Keratinocyte (primary cell): ENCODE data around the gene ZFP42. TPM values are rescaled to one million over a fixed set of nuclear protein-coding genes. Genes with fewer than 3 reads are reported as not detected.
A peak's percentile ranks its signal among the peaks of the same experiment; 100 is the strongest.

Experiments
- DNase-seq: peaks from one replicate; pipeline ENCODE4 v3.0.0-alpha.2; 2011; ENCODE audit warnings: low read depth, missing footprints, low spot score
- FAIRE-seq: peaks from 2 replicates; lab custom pipeline; 2011; peaks lifted over from hg19 to GRCh38; lab: Jason Lieb, UNC
- H2AFZ ChIP-seq: 2 replicates; pipeline ENCODE4 v1.6.0; 2012; ENCODE audit warnings: low read length, control low read depth, inconsistent platforms; ENCODE audit not compliant: control insufficient read depth
- H3K27ac ChIP-seq: 2 replicates; pipeline ENCODE4 v1.5.1; 2011; ENCODE audit warnings: low read length; ENCODE audit not compliant: control insufficient read depth, insufficient read depth
- H3K27me3 ChIP-seq: 3 replicates; pipeline ENCODE4 v1.6.0; 2011; ENCODE audit warnings: low read length; ENCODE audit not compliant: control insufficient read depth, insufficient read depth; ENCODE audit errors: extremely low read depth
- H3K36me3 ChIP-seq, 2 experiments: 2 replicates in 1 of 2; 3 replicates in 1 of 2; pipeline ENCODE4 v1.5.1; 2011; ENCODE audit warnings: low read length in 2 of 2, mild to moderate bottlenecking in 1 of 2; ENCODE audit not compliant: control insufficient read depth in 2 of 2, insufficient read depth in 2 of 2; ENCODE audit errors: extremely low read depth in 1 of 2
- H3K4me1 ChIP-seq: 3 replicates; pipeline ENCODE4 v1.5.1; 2011; ENCODE audit warnings: low read length; ENCODE audit not compliant: control insufficient read depth, insufficient read depth; ENCODE audit errors: extremely low read depth
- H3K4me2 ChIP-seq: 3 replicates; pipeline ENCODE4 v1.6.0; 2011; ENCODE audit warnings: low read depth, low read length; ENCODE audit not compliant: control insufficient read depth, insufficient read depth; ENCODE audit errors: extremely low read depth
- H3K4me3 ChIP-seq, 3 experiments: fragments of 200-600 bp in 1 of 3; sonication (generic) in 1 of 3; 2 replicates in 2 of 3; 3 replicates in 1 of 3; pipeline ENCODE4 v1.5.1; 2011 to 2016; ENCODE audit warnings: low read length in 3 of 3, mild to moderate bottlenecking in 3 of 3, control low read depth in 2 of 3, inconsistent platforms in 1 of 3, low read depth in 1 of 3, mixed read lengths in 1 of 3, mixed run types in 1 of 3, moderate library complexity in 1 of 3; ENCODE audit not compliant: control insufficient read depth in 2 of 3, insufficient read depth in 2 of 3; ENCODE audit errors: extremely low read depth in 1 of 3
- H3K79me2 ChIP-seq: 2 replicates; pipeline ENCODE4 v1.6.0; 2012; ENCODE audit warnings: low read length; ENCODE audit not compliant: control insufficient read depth, insufficient read depth
- H3K9ac ChIP-seq: 3 replicates; pipeline ENCODE4 v1.6.0; 2011; ENCODE audit warnings: low read length; ENCODE audit not compliant: control insufficient read depth, insufficient read depth; ENCODE audit errors: extremely low read depth
- H3K9me1 ChIP-seq: 3 replicates; pipeline ENCODE4 v1.6.0; 2011; ENCODE audit warnings: low read length; ENCODE audit not compliant: control insufficient read depth, insufficient read depth; ENCODE audit errors: extremely low read depth
- H3K9me3 ChIP-seq: 2 replicates; pipeline ENCODE4 v1.5.1; 2012; ENCODE audit warnings: low read depth, low read length; ENCODE audit not compliant: control insufficient read depth
- H4K20me1 ChIP-seq: 3 replicates; pipeline ENCODE4 v1.6.0; 2011; ENCODE audit warnings: low read length; ENCODE audit not compliant: control insufficient read depth, insufficient read depth; ENCODE audit errors: extremely low read depth
- EZH2 ChIP-seq: IDR thresholded peaks from one replicate; pipeline ENCODE4 v1.6.1; 2012; ENCODE audit warnings: inconsistent platforms, mild to moderate bottlenecking, low read length, moderate library complexity
- dilution Hi-C: fragments of 300-500 bp; cut with MboI; formaldehyde crosslinking; loops from one replicate; pipeline ENCODE4 v1.7.0; 2020; ENCODE audit warnings: low sequenced_read_pairs; ENCODE audit not compliant: extremely low pct_ligation_motif_present
- polyA plus RNA-seq, 5 experiments: library from polyadenylated mRNA; depleted of rRNA in 3 of 5; stranded (reverse) in 3 of 5; stranded (forward) in 1 of 5; unstranded in 1 of 5; fragments of >200 nt; gene quantifications; 1 replicate in 1 of 5; 2 replicates in 3 of 5; 3 replicates in 1 of 5; pipeline versions ENCODE4 v1.2.1 to v1.2.3, GENCODE V29; 2011 to 2012; ENCODE audit warnings: missing spikeins in 2 of 5, low read depth in 1 of 5, low replicate concordance in 1 of 5
- TF ChIP-seq, protein P1 (sequence below), 3 experiments: IDR thresholded peaks in 1 of 3; conservative IDR thresholded peaks in 1 of 3; optimal IDR thresholded peaks in 1 of 3; 2 replicates in 2 of 3; 3 replicates in 1 of 3; pipeline versions ENCODE3 to v1.5.1; 2011; ENCODE audit warnings: low read length in 3 of 3, mild to moderate bottlenecking in 3 of 3, moderate library complexity in 2 of 3, control low read depth in 1 of 3, inconsistent platforms in 1 of 3; ENCODE audit not compliant: insufficient read depth in 2 of 3; ENCODE audit errors: extremely low read depth in 1 of 3

Gene ZFP42
- polyA plus RNA-seq, 1 donor (not counting 4 experiments of a cell fraction or from before 2014, with no cell fraction given), result 3.1 TPM

DNA sequence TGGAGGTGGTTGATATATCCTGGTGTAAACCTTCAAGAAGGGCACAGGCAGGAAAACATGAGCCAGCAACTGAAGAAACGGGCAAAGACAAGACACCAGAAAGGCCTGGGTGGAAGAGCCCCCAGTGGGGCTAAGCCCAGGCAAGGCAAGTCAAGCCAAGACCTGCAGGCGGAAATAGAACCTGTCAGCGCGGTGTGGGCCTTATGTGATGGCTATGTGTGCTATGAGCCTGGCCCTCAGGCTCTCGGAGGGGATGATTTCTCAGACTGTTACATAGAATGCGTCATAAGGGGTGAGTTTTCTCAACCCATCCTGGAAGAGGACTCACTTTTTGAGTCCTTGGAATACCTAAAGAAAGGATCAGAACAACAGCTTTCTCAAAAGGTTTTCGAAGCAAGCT, 7.2 kb downstream of the ZFP42 start:
- Histone ChIP-seq H3K79me2 (no peaks in the 10 kb centered on the region), H3K27ac (peak overlapping the region; percentile 45), H3K9me1 (no peaks in the 10 kb centered on the region), H3K36me3 (no peaks in the 10 kb centered on the region), H3K9ac (peak overlapping the region; percentile 19), H4K20me1 (no peaks in the 10 kb centered on the region), H3K4me3 (no peak overlapping the region), H3K9me3 (no peaks in the 10 kb centered on the region), H3K4me2 (no peak overlapping the region), H3K4me1 (peaks cover 3% of the 10 kb centered on the region), H3K27me3 (no peaks in the 10 kb centered on the region), H2AFZ (no peak overlapping the region)
- peak; percentile 11 for DNase-seq
- dilution Hi-C loops, result no loop called here
- TF ChIP-seq, protein P1, sequence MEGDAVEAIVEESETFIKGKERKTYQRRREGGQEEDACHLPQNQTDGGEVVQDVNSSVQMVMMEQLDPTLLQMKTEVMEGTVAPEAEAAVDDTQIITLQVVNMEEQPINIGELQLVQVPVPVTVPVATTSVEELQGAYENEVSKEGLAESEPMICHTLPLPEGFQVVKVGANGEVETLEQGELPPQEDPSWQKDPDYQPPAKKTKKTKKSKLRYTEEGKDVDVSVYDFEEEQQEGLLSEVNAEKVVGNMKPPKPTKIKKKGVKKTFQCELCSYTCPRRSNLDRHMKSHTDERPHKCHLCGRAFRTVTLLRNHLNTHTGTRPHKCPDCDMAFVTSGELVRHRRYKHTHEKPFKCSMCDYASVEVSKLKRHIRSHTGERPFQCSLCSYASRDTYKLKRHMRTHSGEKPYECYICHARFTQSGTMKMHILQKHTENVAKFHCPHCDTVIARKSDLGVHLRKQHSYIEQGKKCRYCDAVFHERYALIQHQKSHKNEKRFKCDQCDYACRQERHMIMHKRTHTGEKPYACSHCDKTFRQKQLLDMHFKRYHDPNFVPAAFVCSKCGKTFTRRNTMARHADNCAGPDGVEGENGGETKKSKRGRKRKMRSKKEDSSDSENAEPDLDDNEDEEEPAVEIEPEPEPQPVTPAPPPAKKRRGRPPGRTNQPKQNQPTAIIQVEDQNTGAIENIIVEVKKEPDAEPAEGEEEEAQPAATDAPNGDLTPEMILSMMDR (optimal IDR thresholded peaks at IDR 0.05 in 1 of 3, IDR thresholded peaks at IDR 0.05 in 1 of 3, conservative IDR thresholded peaks at IDR 0.05 in 1 of 3; ENCODE audit: extremely low read depth in 1 of 3, insufficient read depth in 2 of 3, low read length in 3 of 3), result no peak
- TF ChIP-seq EZH2, result no peak
- FAIRE-seq, result peak; percentile 78

DNA sequence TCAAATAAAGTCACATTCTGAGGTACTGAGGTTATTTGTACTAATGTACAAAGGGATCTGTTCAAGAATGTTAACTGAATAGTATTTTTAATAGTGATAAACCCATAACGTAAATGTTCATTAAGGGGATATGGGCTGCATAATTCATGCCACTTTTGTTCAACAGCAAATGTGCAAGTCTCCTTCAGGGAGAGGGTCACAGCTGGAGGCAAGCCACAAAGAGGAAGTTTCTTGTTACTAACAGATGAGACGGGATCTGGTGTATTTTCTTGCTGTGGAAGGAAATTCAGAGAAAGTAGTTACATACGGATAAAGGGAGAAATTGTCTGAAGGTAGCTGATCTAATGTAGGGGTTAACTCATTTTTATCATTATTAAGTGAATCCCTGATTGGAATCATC, 10.0 kb downstream of the ZFP42 start:
- H3K9me1 ChIP-seq, result no peaks in the 10 kb centered on the region
- no peak overlapping the region for H2AFZ ChIP-seq
- no peak for TF ChIP-seq EZH2
- TF ChIP-seq, protein P1 (optimal IDR thresholded peaks at IDR 0.05 in 1 of 3, IDR thresholded peaks at IDR 0.05 in 1 of 3, conservative IDR thresholded peaks at IDR 0.05 in 1 of 3; ENCODE audit: extremely low read depth in 1 of 3, insufficient read depth in 2 of 3, low read length in 3 of 3), result no peak
- H3K4me2 ChIP-seq, result no peak overlapping the region
- H4K20me1 ChIP-seq, result no peaks in the 10 kb centered on the region
- no peaks in the 10 kb centered on the region for H3K36me3 ChIP-seq
- dilution Hi-C loops, result no loop called here
- DNase-seq, result no peak
- no peaks in the 10 kb centered on the region for H3K9me3 ChIP-seq
- no peak overlapping the region for H3K27ac ChIP-seq
- no peaks in the 10 kb centered on the region for H3K79me2 ChIP-seq
- no peak overlapping the region for H3K4me3 ChIP-seq
- peaks cover 3% of the 10 kb centered on the region for H3K4me1 ChIP-seq
- no peak overlapping the region for H3K9ac ChIP-seq
- no peak for FAIRE-seq
- H3K27me3 ChIP-seq, result no peaks in the 10 kb centered on the region
